OCI-LY3 (cell line): ENCODE results near the gene SGIP1.

ENCODE experiments used
- H2AFZ ChIP-seq: fragments of 200-600, 300-600 bp; shearing (Covaris generic); 2 replicates; pipeline ENCODE4 v1.6.0; 2014; ENCODE audit warnings: antibody characterized with exemption, low read depth, low read length
- H3K27ac ChIP-seq: fragments of 200-600, 300-600 bp; sonication (generic); 2 replicates; pipeline ENCODE4 v1.5.1; 2014; ENCODE audit warnings: mild to moderate bottlenecking, low read length, moderate library complexity, mixed read lengths
- H3K27me3 ChIP-seq: fragments of 200-600, 300-600 bp; sonication (generic); 2 replicates; pipeline ENCODE4 v1.6.1; 2014; ENCODE audit warnings: low read depth, low read length, mixed read lengths
- H3K36me3 ChIP-seq: fragments of 200-600, 300-600 bp; sonication (generic); replicated peaks from 2 replicates; pipeline ENCODE3; 2014; ENCODE audit warnings: low read depth, low read length, mixed read lengths
- H3K4me1 ChIP-seq: fragments of 300-600, 200-600 bp; sonication (generic); 2 replicates; pipeline ENCODE4 v1.6.1; 2014; ENCODE audit warnings: low read length, mixed read lengths
- H3K4me2 ChIP-seq: fragments of 200-600, 300-600 bp; sonication (generic); 2 replicates; pipeline ENCODE4 v1.6.1; 2014; ENCODE audit warnings: low read length, mixed read lengths
- H3K4me3 ChIP-seq: fragments of 300-600, 200-600 bp; sonication (generic); 2 replicates; pipeline ENCODE4 v1.5.1; 2014; ENCODE audit warnings: antibody characterized with exemption, mild to moderate bottlenecking, low read length, moderate library complexity
- H3K79me2 ChIP-seq: fragments of 300-600, 200-600 bp; shearing (Covaris generic); 2 replicates; pipeline ENCODE4 v1.6.1; 2014; ENCODE audit warnings: mild to moderate bottlenecking, low read length, mixed read lengths
- H3K9ac ChIP-seq: fragments of 300-600, 200-600 bp; shearing (Covaris generic); 2 replicates; pipeline ENCODE4 v1.6.0; 2014; ENCODE audit warnings: mild to moderate bottlenecking, low read length, moderate library complexity
- H3K9me3 ChIP-seq: fragments of 200-600, 300-600 bp; shearing (Covaris generic); 2 replicates; pipeline ENCODE4 v1.6.1; 2014; ENCODE audit warnings: low read length, mixed read lengths; ENCODE audit not compliant: insufficient read depth
- H4K20me1 ChIP-seq: fragments of 200-600, 300-600 bp; sonication (generic); 2 replicates; pipeline ENCODE4 v1.6.1; 2016; ENCODE audit warnings: low read length, mixed read lengths; ENCODE audit not compliant: insufficient read depth
- CTCF ChIP-seq: fragments of 200-600, 300-600 bp; sonication (generic); IDR thresholded peaks from 2 replicates; pipeline ENCODE4 v1.5.1; 2014; ENCODE audit warnings: antibody characterized with exemption, low read length, low read depth
- EZH2phosphoT487 ChIP-seq: fragments of 200-600 bp; shearing (Covaris generic); IDR thresholded peaks from 2 replicates; pipeline ENCODE4 v1.6.1; 2018; ENCODE audit warnings: antibody characterized with exemption, mixed run types, low read depth

SGIP1 gene

GRCh38 chr1:66681686-66682085, 147.7 kb downstream of the SGIP1 start:
- H3K27me3 ChIP-seq: no peaks in the 10 kb centered on the region

GRCh38 chr1:66682106-66682505, 148.2 kb downstream of the SGIP1 start:
- H3K4me3 ChIP-seq: no peak overlapping the region
- no peak overlapping the region for H3K9ac ChIP-seq
- no peak overlapping the region for H2AFZ ChIP-seq
- no peaks in the 10 kb centered on the region for H3K36me3 ChIP-seq
- no peaks in the 10 kb centered on the region for H3K4me1 ChIP-seq
- no peak for TF ChIP-seq EZH2phosphoT487
- no peak for TF ChIP-seq CTCF
- H3K9me3 ChIP-seq: no peaks in the 10 kb centered on the region
- no peak overlapping the region for H3K4me2 ChIP-seq
- no peaks in the 10 kb centered on the region for H3K79me2 ChIP-seq
- H4K20me1 ChIP-seq: no peaks in the 10 kb centered on the region
- no peak overlapping the region for H3K27ac ChIP-seq
- H3K27me3 ChIP-seq: no peaks in the 10 kb centered on the region

More at GRCh38 chr1:66681686-66682085, 147.7 kb downstream of the SGIP1 start:
- no peaks in the 10 kb centered on the region for H3K79me2 ChIP-seq
- no peak overlapping the region for H3K4me2 ChIP-seq
- no peak overlapping the region for H2AFZ ChIP-seq
- H3K4me3 ChIP-seq: no peak overlapping the region
- no peaks in the 10 kb centered on the region for H3K9me3 ChIP-seq
- H3K9ac ChIP-seq: no peak overlapping the region
- no peaks in the 10 kb centered on the region for H4K20me1 ChIP-seq
- TF ChIP-seq CTCF: no peak
- no peak for TF ChIP-seq EZH2phosphoT487
- no peak overlapping the region for H3K27ac ChIP-seq
- H3K4me1 ChIP-seq: no peaks in the 10 kb centered on the region
- no peaks in the 10 kb centered on the region for H3K36me3 ChIP-seq

GRCh38 chr1:66684353-66684752, 150.4 kb downstream of the SGIP1 start:
- no peaks in the 10 kb centered on the region for H3K79me2 ChIP-seq
- no peaks in the 10 kb centered on the region for H3K27me3 ChIP-seq
- H3K36me3 ChIP-seq: no peaks in the 10 kb centered on the region
- H2AFZ ChIP-seq: no peak overlapping the region
- H3K9ac ChIP-seq: no peak overlapping the region
- H4K20me1 ChIP-seq: no peaks in the 10 kb centered on the region
- TF ChIP-seq CTCF (no peak), EZH2phosphoT487 (no peak)
- no peak overlapping the region for H3K4me2 ChIP-seq
- no peak overlapping the region for H3K4me3 ChIP-seq
- H3K27ac ChIP-seq: no peak overlapping the region
- H3K4me1 ChIP-seq: no peaks in the 10 kb centered on the region
- no peaks in the 10 kb centered on the region for H3K9me3 ChIP-seq

- Histone ChIP-seq H2AFZ (no peak overlapping the region), H3K9me3 (no peaks in the 10 kb centered on the region), H3K27ac (no peak overlapping the region), H4K20me1 (no peaks in the 10 kb centered on the region), H3K4me1 (no peaks in the 10 kb centered on the region), H3K4me3 (no peak overlapping the region), H3K79me2 (no peaks in the 10 kb centered on the region), H3K36me3 (no peaks in the 10 kb centered on the region), H3K9ac (no peak overlapping the region), H3K27me3 (no peaks in the 10 kb centered on the region), H3K4me2 (no peak overlapping the region)
- TF ChIP-seq EZH2phosphoT487 (no peak), CTCF (no peak)
Measured at GRCh38 chr1:66685265-66685664, 151.3 kb downstream of the SGIP1 start.
